ENCODE data around the gene FOXP2. TPM values are rescaled to one million over a fixed set of nuclear protein-coding genes. Genes with fewer than 3 reads are reported as not detected.
A peak's percentile ranks its signal among the peaks of the same experiment; 100 is the strongest.

The FOXP2 gene
- total RNA-seq, 1 experiment from 2014 or later: 0.17 TPM

- TF ChIP-seq, protein P1, sequence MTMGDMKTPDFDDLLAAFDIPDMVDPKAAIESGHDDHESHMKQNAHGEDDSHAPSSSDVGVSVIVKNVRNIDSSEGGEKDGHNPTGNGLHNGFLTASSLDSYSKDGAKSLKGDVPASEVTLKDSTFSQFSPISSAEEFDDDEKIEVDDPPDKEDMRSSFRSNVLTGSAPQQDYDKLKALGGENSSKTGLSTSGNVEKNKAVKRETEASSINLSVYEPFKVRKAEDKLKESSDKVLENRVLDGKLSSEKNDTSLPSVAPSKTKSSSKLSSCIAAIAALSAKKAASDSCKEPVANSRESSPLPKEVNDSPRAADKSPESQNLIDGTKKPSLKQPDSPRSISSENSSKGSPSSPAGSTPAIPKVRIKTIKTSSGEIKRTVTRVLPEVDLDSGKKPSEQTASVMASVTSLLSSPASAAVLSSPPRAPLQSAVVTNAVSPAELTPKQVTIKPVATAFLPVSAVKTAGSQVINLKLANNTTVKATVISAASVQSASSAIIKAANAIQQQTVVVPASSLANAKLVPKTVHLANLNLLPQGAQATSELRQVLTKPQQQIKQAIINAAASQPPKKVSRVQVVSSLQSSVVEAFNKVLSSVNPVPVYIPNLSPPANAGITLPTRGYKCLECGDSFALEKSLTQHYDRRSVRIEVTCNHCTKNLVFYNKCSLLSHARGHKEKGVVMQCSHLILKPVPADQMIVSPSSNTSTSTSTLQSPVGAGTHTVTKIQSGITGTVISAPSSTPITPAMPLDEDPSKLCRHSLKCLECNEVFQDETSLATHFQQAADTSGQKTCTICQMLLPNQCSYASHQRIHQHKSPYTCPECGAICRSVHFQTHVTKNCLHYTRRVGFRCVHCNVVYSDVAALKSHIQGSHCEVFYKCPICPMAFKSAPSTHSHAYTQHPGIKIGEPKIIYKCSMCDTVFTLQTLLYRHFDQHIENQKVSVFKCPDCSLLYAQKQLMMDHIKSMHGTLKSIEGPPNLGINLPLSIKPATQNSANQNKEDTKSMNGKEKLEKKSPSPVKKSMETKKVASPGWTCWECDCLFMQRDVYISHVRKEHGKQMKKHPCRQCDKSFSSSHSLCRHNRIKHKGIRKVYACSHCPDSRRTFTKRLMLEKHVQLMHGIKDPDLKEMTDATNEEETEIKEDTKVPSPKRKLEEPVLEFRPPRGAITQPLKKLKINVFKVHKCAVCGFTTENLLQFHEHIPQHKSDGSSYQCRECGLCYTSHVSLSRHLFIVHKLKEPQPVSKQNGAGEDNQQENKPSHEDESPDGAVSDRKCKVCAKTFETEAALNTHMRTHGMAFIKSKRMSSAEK (CRISPR knock-in tag; IDR thresholded peaks at IDR 0.05; ENCODE audit: borderline replicate concordance): no peak
- TF ChIP-seq CREB1 (CRISPR knock-in tag; IDR thresholded peaks at IDR 0.05): no peak
- no peak for TF ChIP-seq FOXJ3 (CRISPR knock-in tag; IDR thresholded peaks at IDR 0.05; ENCODE audit: borderline replicate concordance)
- TF ChIP-seq, protein P2, sequence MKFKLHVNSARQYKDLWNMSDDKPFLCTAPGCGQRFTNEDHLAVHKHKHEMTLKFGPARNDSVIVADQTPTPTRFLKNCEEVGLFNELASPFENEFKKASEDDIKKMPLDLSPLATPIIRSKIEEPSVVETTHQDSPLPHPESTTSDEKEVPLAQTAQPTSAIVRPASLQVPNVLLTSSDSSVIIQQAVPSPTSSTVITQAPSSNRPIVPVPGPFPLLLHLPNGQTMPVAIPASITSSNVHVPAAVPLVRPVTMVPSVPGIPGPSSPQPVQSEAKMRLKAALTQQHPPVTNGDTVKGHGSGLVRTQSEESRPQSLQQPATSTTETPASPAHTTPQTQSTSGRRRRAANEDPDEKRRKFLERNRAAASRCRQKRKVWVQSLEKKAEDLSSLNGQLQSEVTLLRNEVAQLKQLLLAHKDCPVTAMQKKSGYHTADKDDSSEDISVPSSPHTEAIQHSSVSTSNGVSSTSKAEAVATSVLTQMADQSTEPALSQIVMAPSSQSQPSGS (CRISPR knock-in tag; IDR thresholded peaks at IDR 0.05; ENCODE audit: borderline replicate concordance, low read depth): no peak
- no peak for TF ChIP-seq ATF1 (CRISPR knock-in tag; IDR thresholded peaks at IDR 0.05)
- TF ChIP-seq, protein P3, sequence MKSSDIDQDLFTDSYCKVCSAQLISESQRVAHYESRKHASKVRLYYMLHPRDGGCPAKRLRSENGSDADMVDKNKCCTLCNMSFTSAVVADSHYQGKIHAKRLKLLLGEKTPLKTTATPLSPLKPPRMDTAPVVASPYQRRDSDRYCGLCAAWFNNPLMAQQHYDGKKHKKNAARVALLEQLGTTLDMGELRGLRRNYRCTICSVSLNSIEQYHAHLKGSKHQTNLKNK (CRISPR knock-in tag; IDR thresholded peaks at IDR 0.05): no peak
Observed at GRCh38 chr7:114588506-114588905, 173.9 kb downstream of the FOXP2 start (continued).

DNA sequence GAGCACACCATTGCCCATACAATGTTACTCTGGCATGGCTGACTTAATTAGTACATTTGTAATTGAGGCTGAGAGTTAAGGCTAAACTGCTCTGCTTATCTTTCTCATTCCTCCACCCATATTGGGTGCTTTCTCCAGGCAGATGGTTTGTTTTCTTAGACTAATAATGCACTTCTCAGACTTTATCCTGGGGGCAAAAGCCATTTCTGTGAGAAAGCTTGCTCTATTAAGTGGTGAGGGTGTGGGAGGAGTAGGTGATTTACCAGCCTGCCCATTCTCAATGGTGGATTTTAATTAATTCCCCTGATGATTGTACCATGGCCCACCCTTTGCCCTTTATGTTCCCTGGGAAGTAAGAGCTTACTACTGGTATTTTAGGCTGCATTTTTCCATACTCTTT is 174.8 kb downstream of the FOXP2 start:
- Mint-ChIP-seq H3K4me1 (peaks cover 4% of the 10 kb centered on the region; the same call in 1 of the 2 replicates), H3K4me3 (no peak overlapping the region), H3K27ac (no peak overlapping the region), H3K9me3 (no peaks in the 10 kb centered on the region), H3K27me3 (ENCODE audit: low read depth) (no peaks in the 10 kb centered on the region), H3K36me3 (no peaks in the 10 kb centered on the region)
- ChIA-PET CTCF (no interaction called here), POLR2A (no interaction called here)
- ATAC-seq (no peak; the same call in 1 of the 2 replicates), DNase-seq (ENCODE audit: low spot score) (no peak)
- TF ChIP-seq HMGXB4 (CRISPR knock-in tag; IDR thresholded peaks at IDR 0.05): no peak
- TF ChIP-seq, protein P4, sequence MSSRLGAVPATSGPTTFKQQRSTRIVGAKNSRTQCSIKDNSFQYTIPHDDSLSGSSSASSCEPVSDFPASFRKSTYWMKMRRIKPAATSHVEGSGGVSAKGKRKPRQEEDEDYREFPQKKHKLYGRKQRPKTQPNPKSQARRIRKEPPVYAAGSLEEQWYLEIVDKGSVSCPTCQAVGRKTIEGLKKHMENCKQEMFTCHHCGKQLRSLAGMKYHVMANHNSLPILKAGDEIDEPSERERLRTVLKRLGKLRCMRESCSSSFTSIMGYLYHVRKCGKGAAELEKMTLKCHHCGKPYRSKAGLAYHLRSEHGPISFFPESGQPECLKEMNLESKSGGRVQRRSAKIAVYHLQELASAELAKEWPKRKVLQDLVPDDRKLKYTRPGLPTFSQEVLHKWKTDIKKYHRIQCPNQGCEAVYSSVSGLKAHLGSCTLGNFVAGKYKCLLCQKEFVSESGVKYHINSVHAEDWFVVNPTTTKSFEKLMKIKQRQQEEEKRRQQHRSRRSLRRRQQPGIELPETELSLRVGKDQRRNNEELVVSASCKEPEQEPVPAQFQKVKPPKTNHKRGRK (CRISPR knock-in tag; IDR thresholded peaks at IDR 0.05; ENCODE audit: borderline replicate concordance): no peak

- Mint-ChIP-seq H3K4me1 (peaks cover 4% of the 10 kb centered on the region; the same call in 1 of the 2 replicates), H3K9me3 (no peaks in the 10 kb centered on the region), H3K27me3 (ENCODE audit: low read depth) (no peaks in the 10 kb centered on the region), H3K27ac (no peak overlapping the region), H3K4me3 (no peak overlapping the region), H3K36me3 (no peaks in the 10 kb centered on the region)
- DNase-seq (ENCODE audit: low spot score): no peak
- no peak for TF ChIP-seq NR2C2 (CRISPR knock-in tag; IDR thresholded peaks at IDR 0.05)
- TF ChIP-seq TEAD4 (CRISPR knock-in tag; IDR thresholded peaks at IDR 0.05): no peak
- no peak for TF ChIP-seq ZNF416 (CRISPR knock-in tag; IDR thresholded peaks at IDR 0.05)
- TF ChIP-seq, protein P5, sequence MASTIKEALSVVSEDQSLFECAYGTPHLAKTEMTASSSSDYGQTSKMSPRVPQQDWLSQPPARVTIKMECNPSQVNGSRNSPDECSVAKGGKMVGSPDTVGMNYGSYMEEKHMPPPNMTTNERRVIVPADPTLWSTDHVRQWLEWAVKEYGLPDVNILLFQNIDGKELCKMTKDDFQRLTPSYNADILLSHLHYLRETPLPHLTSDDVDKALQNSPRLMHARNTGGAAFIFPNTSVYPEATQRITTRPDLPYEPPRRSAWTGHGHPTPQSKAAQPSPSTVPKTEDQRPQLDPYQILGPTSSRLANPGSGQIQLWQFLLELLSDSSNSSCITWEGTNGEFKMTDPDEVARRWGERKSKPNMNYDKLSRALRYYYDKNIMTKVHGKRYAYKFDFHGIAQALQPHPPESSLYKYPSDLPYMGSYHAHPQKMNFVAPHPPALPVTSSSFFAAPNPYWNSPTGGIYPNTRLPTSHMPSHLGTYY (CRISPR knock-in tag; IDR thresholded peaks at IDR 0.05): no peak
- no peak for TF ChIP-seq FOXP1 (CRISPR knock-in tag; IDR thresholded peaks at IDR 0.05; ENCODE audit: borderline replicate concordance)
- TF ChIP-seq, protein P1 (CRISPR knock-in tag; IDR thresholded peaks at IDR 0.05; ENCODE audit: borderline replicate concordance): no peak
- ATAC-seq: peak; percentile 94
- CTCF ChIA-PET: no interaction called here
- POLR2A ChIA-PET: no interaction called here
Observed at GRCh38 chr7:114590298-114590697, 175.7 kb downstream of the FOXP2 start.

Measured in WTC11 (cell line).